Sigmoid colon (tissue), 4 donors: ENCODE results near the gene ABCC4.

Source experiments
- CTCF ChIP-seq, 4 experiments: fragments of 450-650 bp in 3 of 4; fragments of 200-600 bp in 1 of 4; IDR thresholded peaks; one replicate each; pipeline ENCODE4 v1.5.1; 2016 to 2019; ENCODE audit warnings: antibody characterized with exemption in 4 of 4, mild to moderate bottlenecking in 3 of 4, moderate library complexity in 2 of 4
- EP300 ChIP-seq, 4 donors: sonication (generic); formaldehyde crosslinking; IDR thresholded peaks; one replicate each; pipeline ENCODE4 v1.6.1; 2017; ENCODE audit warnings: antibody characterized with exemption in 4 of 4
- POLR2AphosphoS5 ChIP-seq, 4 donors: sonication (generic); formaldehyde crosslinking; IDR thresholded peaks; one replicate each; pipeline ENCODE4 v1.6.1; 2017; ENCODE audit warnings: antibody characterized with exemption in 4 of 4

GRCh38 chr13:95184317-95184716, 116.9 kb downstream of the ABCC4 start:
- TF ChIP-seq CTCF (IDR thresholded peaks at IDR 0.05): no peak
- no peak for TF ChIP-seq POLR2AphosphoS5 (IDR thresholded peaks at IDR 0.05)
- TF ChIP-seq EP300 (IDR thresholded peaks at IDR 0.05): no peak
